ENCODE data around the gene CAMSAP1.
"Not testable (repeated sequence)": the region's sequence is repeated elsewhere in the genome, so short reads cannot be mapped to it uniquely, and the experiment has no call there.

The CAMSAP1 gene

DNA sequence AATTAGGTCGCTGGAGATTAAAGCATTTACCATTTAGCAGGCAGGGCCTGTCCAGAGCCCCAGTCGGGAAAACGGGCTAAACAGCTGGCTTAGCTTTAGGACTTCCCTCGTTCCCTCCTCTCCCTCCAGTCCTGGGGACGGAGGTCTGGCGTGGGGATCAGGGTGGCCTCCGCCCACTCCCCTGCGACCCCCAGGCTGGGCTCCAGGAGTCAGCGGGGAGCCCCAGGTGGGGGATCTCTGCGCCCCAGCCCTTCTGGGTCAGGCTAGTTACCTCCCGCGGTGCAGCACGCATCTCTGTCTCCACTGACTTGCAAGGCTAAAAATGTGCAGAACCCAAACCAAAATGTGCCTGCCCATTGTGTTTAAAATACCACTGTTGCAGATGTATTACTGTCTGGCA is 16.2 kb upstream of the CAMSAP1 start:
- no peak overlapping the region for H3K4me3 ChIP-seq (ENCODE audit: low read depth, low read length)
- no peak for DNase-seq (ENCODE audit: low read depth)
- in situ Hi-C loops (cut with HindIII; ENCODE audit: low sequenced_read_pairs): no loop called here
- TF ChIP-seq, protein P1, sequence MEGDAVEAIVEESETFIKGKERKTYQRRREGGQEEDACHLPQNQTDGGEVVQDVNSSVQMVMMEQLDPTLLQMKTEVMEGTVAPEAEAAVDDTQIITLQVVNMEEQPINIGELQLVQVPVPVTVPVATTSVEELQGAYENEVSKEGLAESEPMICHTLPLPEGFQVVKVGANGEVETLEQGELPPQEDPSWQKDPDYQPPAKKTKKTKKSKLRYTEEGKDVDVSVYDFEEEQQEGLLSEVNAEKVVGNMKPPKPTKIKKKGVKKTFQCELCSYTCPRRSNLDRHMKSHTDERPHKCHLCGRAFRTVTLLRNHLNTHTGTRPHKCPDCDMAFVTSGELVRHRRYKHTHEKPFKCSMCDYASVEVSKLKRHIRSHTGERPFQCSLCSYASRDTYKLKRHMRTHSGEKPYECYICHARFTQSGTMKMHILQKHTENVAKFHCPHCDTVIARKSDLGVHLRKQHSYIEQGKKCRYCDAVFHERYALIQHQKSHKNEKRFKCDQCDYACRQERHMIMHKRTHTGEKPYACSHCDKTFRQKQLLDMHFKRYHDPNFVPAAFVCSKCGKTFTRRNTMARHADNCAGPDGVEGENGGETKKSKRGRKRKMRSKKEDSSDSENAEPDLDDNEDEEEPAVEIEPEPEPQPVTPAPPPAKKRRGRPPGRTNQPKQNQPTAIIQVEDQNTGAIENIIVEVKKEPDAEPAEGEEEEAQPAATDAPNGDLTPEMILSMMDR (IDR thresholded peaks at IDR 0.05; ENCODE audit: low read depth, low read length, missing control alignments): no peak

DNA sequence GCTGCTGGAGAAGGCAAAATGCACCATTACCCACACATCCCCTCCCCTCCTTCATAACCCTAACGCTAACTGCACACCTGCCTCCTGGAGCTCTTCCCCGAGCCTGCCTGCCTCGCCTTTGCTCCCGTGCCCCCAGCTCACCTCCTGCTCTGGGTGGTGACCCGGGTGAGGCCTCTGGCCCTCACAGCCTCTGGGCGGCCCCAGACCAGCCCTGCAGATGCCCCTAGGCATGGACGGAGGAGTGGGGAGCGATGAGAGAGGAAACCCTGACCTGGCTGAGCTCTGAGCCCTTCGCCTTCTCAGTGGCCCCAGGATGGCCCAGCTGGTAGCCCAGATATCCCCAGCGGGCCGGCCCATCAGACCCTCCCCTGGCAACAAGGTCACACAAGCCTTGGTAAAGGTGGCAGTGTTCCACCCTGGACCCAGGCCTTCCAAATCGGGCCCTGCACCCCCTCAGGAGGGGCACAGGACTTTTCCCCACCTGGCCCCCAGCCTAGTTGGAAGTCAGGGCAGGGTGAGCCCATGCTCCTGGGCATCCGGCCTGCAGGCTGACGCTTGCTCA is 14.5 kb upstream of the CAMSAP1 start:
- in situ Hi-C loops (cut with HindIII; ENCODE audit: low sequenced_read_pairs): no loop called here
- TF ChIP-seq, protein P1 (IDR thresholded peaks at IDR 0.05; ENCODE audit: low read depth, low read length, missing control alignments): no peak
- no peak overlapping the region for H3K4me3 ChIP-seq (ENCODE audit: low read depth, low read length)
- no peak for DNase-seq (ENCODE audit: low read depth)

DNA sequence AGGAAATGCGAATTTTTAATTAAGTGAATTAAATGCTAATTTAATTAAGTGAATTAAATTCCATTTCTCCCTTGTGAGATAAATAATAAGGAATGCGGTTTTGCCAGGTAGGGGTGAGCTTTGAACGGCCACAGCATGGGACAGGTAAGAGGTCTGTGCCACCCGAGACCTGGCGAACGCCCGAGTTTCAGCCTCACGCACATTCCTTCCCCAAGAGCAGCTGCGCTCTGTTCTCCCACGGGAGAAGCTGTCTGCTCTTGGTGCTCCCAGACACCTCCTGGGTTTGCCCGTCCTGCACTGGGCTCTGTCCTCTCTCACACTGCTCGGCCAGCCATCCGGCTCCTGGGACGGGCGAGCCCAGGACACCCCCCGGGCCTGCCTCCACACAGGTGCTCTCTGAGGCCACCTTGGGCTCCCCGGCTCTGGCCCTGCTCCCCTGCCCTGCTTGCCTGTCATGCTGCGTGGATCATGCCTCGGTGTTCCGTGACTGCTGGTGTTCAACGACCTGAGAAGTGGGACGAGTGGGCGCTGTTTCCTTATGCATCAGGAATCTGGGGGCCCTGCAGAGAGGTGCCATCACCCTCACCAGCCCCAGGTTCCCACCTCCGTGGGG is 13.7 kb upstream of the CAMSAP1 start:
- TF ChIP-seq, protein P1 (IDR thresholded peaks at IDR 0.05; ENCODE audit: low read depth, low read length, missing control alignments): no peak
- no peak overlapping the region for H3K4me3 ChIP-seq (ENCODE audit: low read depth, low read length)
- in situ Hi-C loops (cut with HindIII; ENCODE audit: low sequenced_read_pairs): no loop called here
- DNase-seq (ENCODE audit: low read depth): no peak

DNA sequence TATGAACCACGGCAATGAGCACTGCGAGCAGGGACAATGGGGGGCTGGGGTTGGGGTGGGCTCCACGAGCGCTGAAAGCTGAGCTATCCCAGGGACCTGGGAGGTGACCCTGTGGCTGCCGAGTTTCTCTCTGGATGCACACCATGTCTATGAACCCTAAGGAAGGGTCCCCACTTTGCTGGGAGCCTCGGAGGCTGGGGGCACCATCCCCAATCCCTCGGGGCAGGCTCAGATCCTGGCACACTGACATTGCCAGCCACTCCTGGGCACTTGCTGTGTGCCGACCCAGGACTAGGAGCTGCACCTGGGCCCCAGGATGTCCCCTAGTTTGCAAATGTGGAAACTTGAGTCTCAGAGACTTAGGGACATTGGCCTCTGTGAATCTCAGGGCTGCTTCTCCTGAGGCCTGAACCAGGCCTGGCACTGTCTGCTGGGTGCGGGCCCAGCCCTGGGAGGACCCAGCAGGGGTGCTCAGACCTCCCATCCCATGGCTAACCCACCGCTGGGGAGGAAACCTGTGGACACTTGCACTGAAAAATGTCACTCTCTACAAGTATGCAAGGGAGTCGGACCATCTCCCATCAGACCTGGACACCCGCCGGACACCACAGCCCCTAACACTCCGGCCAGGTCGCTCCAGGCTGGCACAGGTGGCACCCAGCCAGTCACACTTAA is 13.0 kb upstream of the CAMSAP1 start:
- in situ Hi-C loops (cut with HindIII; ENCODE audit: low sequenced_read_pairs): no loop called here
- H3K4me3 ChIP-seq (ENCODE audit: low read depth, low read length): no peak overlapping the region
- TF ChIP-seq, protein P1 (IDR thresholded peaks at IDR 0.05; ENCODE audit: low read depth, low read length, missing control alignments): no peak
- DNase-seq (ENCODE audit: low read depth): no peak

DNA sequence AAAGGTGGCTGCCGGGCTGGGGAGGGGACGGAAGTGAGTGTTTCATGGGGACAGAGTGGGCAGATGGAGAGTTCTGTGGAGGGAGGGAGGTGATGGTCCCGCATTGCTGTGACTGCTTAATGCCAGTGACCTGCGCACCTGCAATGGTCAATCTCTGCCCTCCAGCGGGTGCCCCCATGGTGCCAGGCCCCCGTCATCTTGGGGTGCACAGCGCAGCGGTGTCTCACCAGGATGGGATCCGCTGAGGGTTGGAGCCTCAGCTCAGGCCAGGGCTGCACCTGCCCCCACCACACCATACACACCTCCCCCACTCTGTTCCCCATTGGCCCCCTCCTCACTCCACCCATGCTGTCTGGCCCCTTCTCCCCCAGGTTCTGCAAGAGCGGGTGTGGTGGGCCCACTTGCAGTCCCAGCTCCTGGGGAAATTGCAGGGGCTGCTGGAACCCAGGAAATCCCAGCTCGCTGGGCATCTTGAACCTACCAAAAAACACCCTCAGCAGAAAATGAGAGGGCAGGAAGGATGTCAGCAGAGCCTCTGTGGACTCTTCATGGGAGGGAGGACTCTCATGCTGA is 12.1 kb upstream of the CAMSAP1 start:
- H3K4me3 ChIP-seq (ENCODE audit: low read depth, low read length): no peak overlapping the region
- no peak for DNase-seq (ENCODE audit: low read depth)
- TF ChIP-seq, protein P1 (IDR thresholded peaks at IDR 0.05; ENCODE audit: low read depth, low read length, missing control alignments): no peak
- in situ Hi-C loops (cut with HindIII; ENCODE audit: low sequenced_read_pairs): no loop called here

DNA sequence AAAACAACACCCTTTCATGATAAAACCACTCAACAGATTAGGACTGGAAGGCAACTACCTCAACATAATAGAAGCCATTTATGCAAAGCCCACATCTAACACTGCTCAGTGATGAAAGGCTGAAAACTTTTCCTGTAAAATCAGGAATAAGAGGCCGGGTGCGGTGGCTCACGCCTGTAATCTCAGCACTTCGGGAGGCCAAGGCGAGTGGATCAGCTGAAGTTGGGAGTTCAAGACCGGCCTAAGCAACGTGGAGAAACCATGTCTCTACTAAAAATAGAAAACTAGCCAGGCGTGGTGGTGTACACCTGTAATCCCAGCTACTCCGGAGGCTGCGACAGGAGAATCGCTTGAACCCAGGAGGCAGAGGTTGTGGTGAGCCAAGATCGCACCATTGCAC is 8.9 kb upstream of the CAMSAP1 start:
- H3K4me3 ChIP-seq (ENCODE audit: low read depth, low read length); DNase-seq (ENCODE audit: low read depth); in situ Hi-C loops (cut with HindIII; ENCODE audit: low sequenced_read_pairs): not testable (repeated sequence)

DNA sequence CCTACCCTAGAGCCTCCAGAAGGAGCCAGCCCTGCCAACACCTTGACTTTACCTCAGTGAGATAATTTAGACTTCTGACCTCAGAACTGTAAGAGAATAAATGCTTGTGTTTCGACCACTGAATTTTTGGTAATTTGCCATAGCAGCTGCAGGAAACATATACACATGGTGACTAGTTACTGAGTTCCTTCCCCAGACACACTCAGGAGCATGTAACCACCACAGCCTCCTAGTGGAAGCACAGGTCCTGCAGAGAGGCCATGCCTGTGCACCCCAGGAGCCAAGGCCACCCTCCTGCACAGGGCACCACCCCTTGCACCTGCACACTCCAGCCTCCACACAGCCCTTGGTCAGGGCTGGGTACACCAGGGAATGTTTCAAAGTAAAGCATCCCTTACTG is 7.6 kb upstream of the CAMSAP1 start:
- no peak overlapping the region for H3K4me3 ChIP-seq (ENCODE audit: low read depth, low read length)
- TF ChIP-seq, protein P1 (IDR thresholded peaks at IDR 0.05; ENCODE audit: low read depth, low read length, missing control alignments): peak; percentile 5
- in situ Hi-C loops (cut with HindIII; ENCODE audit: low sequenced_read_pairs): no loop called here
- no peak for DNase-seq (ENCODE audit: low read depth)

DNA sequence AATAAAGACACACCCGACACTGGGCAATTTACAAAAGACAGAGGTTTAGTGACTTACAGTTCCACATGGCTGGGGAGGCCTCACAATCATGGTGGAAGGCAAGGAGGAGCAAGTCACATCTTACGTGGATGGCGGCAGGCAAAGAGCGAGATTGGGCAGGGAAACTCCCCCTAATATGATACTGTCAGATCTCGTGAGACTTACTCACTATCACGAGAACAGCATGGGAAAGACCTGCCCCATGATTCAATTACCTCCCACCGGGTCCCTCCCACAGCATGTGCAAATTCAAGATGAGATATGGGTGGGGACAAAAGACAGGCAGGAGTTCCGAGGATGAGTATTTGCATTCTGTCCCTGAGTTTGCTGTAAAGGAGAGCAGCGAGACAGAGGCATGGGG is 3.9 kb upstream of the CAMSAP1 start:
- not testable (repeated sequence) for DNase-seq (ENCODE audit: low read depth)

More for the DNA sequence above, 3.9 kb upstream of the CAMSAP1 start:
- in situ Hi-C loops (cut with HindIII; ENCODE audit: low sequenced_read_pairs); H3K4me3 ChIP-seq (ENCODE audit: low read depth, low read length): not testable (repeated sequence)

All from astrocyte of the cerebellum (primary cell).